ENCODE measurements around the gene ATP5MC3.

Gene ATP5MC3

GRCh38 chr2:175126661-175127060 is 54.8 kb downstream of the ATP5MC3 start:
- no peaks in the 10 kb centered on the region for H3K4me1 ChIP-seq (ENCODE audit: insufficient read depth, low read length, severe bottlenecking)

More at GRCh38 chr2:175126661-175127060, 54.8 kb downstream of the ATP5MC3 start:
- H3K9me3 ChIP-seq (ENCODE audit: low read length) = no peaks in the 10 kb centered on the region
- H3K9ac ChIP-seq (ENCODE audit: low read length) = no peak overlapping the region
- no peak for TF ChIP-seq CTCF (IDR thresholded peaks at IDR 0.05; ENCODE audit: low read length)
- TF ChIP-seq EZH2 (IDR thresholded peaks at IDR 0.05; ENCODE audit: borderline replicate concordance, low read length) = no peak
- H3K9me2 ChIP-seq (ENCODE audit: low read depth, low read length) = no peaks in the 10 kb centered on the region
- H3K79me2 ChIP-seq (ENCODE audit: insufficient read depth, low read length) = no peaks in the 10 kb centered on the region
- H3K27me3 ChIP-seq (ENCODE audit: insufficient read depth, low read length) = no peaks in the 10 kb centered on the region
- H3K4me3 ChIP-seq (ENCODE audit: low read depth, low read length, poor library complexity, severe bottlenecking) = no peak overlapping the region
- no peak overlapping the region for H3K4me2 ChIP-seq (ENCODE audit: low read length)
- no peaks in the 10 kb centered on the region for H4K20me1 ChIP-seq (ENCODE audit: insufficient read depth, low read length)
- no peak overlapping the region for H3K27ac ChIP-seq (ENCODE audit: low read depth, low read length, poor library complexity, severe bottlenecking)
- no peak overlapping the region for H2AFZ ChIP-seq (ENCODE audit: low read length)
- H3F3A ChIP-seq (ENCODE audit: insufficient read depth, low read length) = no peaks in the 10 kb centered on the region
- peaks cover 61% of the 10 kb centered on the region for H3K36me3 ChIP-seq (ENCODE audit: insufficient read depth, low read length)
